ENCODE data around the gene SCAF4. TPM values are rescaled to one million over a fixed set of nuclear protein-coding genes. Genes with fewer than 3 reads are reported as not detected.

SCAF4 gene
- total RNA-seq, 6 experiments from 2014 or later = 10.1 to 18.5 (median 13.7) TPM

GRCh38 chr21:31720739-31721138 lies 11.2 kb downstream of the SCAF4 start:
- no peak overlapping the region for H3K27ac ChIP-seq
- no peak overlapping the region for H3K4me3 ChIP-seq
- peaks cover 0 to 28% (median 3%) of the 10 kb centered on the region in 4 donors for H3K4me1 ChIP-seq
- WGBS (ENCODE audit: insufficient coverage, low coverage, low lambda C conversion rate, missing lambda C conversion rate) = 70% methylated on average over 3 of the region's 3 CpGs
- H3K36me3 ChIP-seq = no peaks in the 10 kb centered on the region
- TF ChIP-seq CTCF (IDR thresholded peaks at IDR 0.05) (no peak), POLR2A (IDR thresholded peaks at IDR 0.05) (no peak)
- no peaks in the 10 kb centered on the region for H3K27me3 ChIP-seq
- intact Hi-C loops (cut with DNase I) = loop anchor here in 1 of 2 donors (10.0 kb wide), 1 partner anchor 56 kb away; no protein-coding TSS in a partner anchor
- ATAC-seq (no peak), DNase-seq (no peak)
- peaks cover 0 to 2% (median 0%) of the 10 kb centered on the region in 4 donors for H3K9me3 ChIP-seq

- H3K4me1 ChIP-seq = peaks cover 0 to 28% (median 3%) of the 10 kb centered on the region in 4 donors
- no peak overlapping the region for H3K27ac ChIP-seq
- no peaks in the 10 kb centered on the region for H3K36me3 ChIP-seq
- H3K4me3 ChIP-seq = no peak overlapping the region
- DNase-seq (no peak), ATAC-seq (no peak)
- intact Hi-C loops (cut with DNase I) = loop anchor here in 1 of 2 donors (10.0 kb wide), 1 partner anchor 56 kb away; no protein-coding TSS in a partner anchor
- no peak for TF ChIP-seq CTCF (IDR thresholded peaks at IDR 0.05)
- no peak for TF ChIP-seq POLR2A (IDR thresholded peaks at IDR 0.05)
- no peaks in the 10 kb centered on the region for H3K27me3 ChIP-seq
- WGBS (ENCODE audit: insufficient coverage, low coverage, low lambda C conversion rate, missing lambda C conversion rate) = 51% methylated on average over 2 of the region's 2 CpGs
- H3K9me3 ChIP-seq = peaks cover 0 to 2% (median 0%) of the 10 kb centered on the region in 4 donors
Observed at GRCh38 chr21:31720330-31720729, 11.6 kb downstream of the SCAF4 start.

- Histone ChIP-seq H3K27me3 (no peaks in the 10 kb centered on the region), H3K9me3 (peaks cover 0 to 2% (median 0%) of the 10 kb centered on the region in 4 donors), H3K4me1 (peaks cover 0 to 40% (median 8%) of the 10 kb centered on the region in 4 donors), H3K4me3 (no peak overlapping the region), H3K27ac (no peak overlapping the region), H3K36me3 (no peaks in the 10 kb centered on the region)
- intact Hi-C loops (cut with DNase I) = no loop called here
- WGBS (ENCODE audit: insufficient coverage, low coverage, low lambda C conversion rate, missing lambda C conversion rate) = 79% methylated on average over 2 of the region's 2 CpGs
- TF ChIP-seq CTCF (IDR thresholded peaks at IDR 0.05) (no peak), POLR2A (IDR thresholded peaks at IDR 0.05) (no peak)
- no peak for ATAC-seq
- DNase-seq = no peak
Observed at GRCh38 chr21:31716106-31716505, 15.8 kb downstream of the SCAF4 start.

GRCh38 chr21:31714741-31715365 lies 17.1 kb downstream of the SCAF4 start:
- Histone ChIP-seq H3K9me3 (peaks cover 0 to 2% (median 0%) of the 10 kb centered on the region in 4 donors), H3K4me3 (no peak overlapping the region), H3K27ac (no peak overlapping the region), H3K27me3 (no peaks in the 10 kb centered on the region), H3K4me1 (peaks cover 0 to 50% (median 13%) of the 10 kb centered on the region in 4 donors), H3K36me3 (no peaks in the 10 kb centered on the region)
- DNase-seq (no peak), ATAC-seq (no peak)
- 91% methylated on average over 5 of the region's 5 CpGs for WGBS (ENCODE audit: insufficient coverage, low coverage, low lambda C conversion rate, missing lambda C conversion rate)
- intact Hi-C loops (cut with DNase I) = no loop called here
- no peak for TF ChIP-seq POLR2A (IDR thresholded peaks at IDR 0.05)
- no peak for TF ChIP-seq CTCF (IDR thresholded peaks at IDR 0.05)

Measured in right lobe of liver (tissue), 6 donors.